ENCODE data around the gene TMEM132C. TPM values are rescaled to one million over a fixed set of nuclear protein-coding genes. Genes with fewer than 3 reads are reported as not detected.

The TMEM132C gene
- total and polyA plus RNA-seq, 4 donors = 0.05 to 0.08 (median 0.05) TPM; not detected in 1

GRCh38 chr12:128361400-128361995 is 94.5 kb downstream of the TMEM132C start:
- 51% methylated on average over 7 of the region's 7 CpGs for WGBS
- H3K9me3 ChIP-seq (ENCODE audit: control insufficient read depth in 4 of 4, low read length in 3 of 4) = no peaks in the 10 kb centered on the region
- H3K4me3 ChIP-seq (ENCODE audit: low read depth in 1 of 3, low read length in 3 of 3) = no peak overlapping the region
- H3K4me1 ChIP-seq (ENCODE audit: control insufficient read depth in 4 of 4, insufficient read depth in 4 of 4, low read length in 3 of 4) = peaks cover 0 to 7% (median 6%) of the 10 kb centered on the region in 4 donors
- no peaks in the 10 kb centered on the region for H3K36me3 ChIP-seq (ENCODE audit: control insufficient read depth in 4 of 4, insufficient read depth in 3 of 4, low read depth in 1 of 4, low read length in 3 of 4)
- no peak for TF ChIP-seq YY1 (IDR thresholded peaks at IDR 0.05)
- TF ChIP-seq TAF1 (conservative IDR thresholded peaks at IDR 0.05) = no peak
- TF ChIP-seq GABPA (IDR thresholded peaks at IDR 0.05 in 1 of 2, conservative IDR thresholded peaks at IDR 0.05 in 1 of 2) = no peak
- no peak for TF ChIP-seq MAX (IDR thresholded peaks at IDR 0.05)
- no peak overlapping the region for H3K27ac ChIP-seq (ENCODE audit: low read depth in 1 of 2, low read length in 2 of 2)
- no peak for DNase-seq (ENCODE audit: low spot score)
- H3K9ac ChIP-seq (ENCODE audit: low read depth in 1 of 2, low read length in 2 of 2) = no peak overlapping the region
- H3K27me3 ChIP-seq (ENCODE audit: control insufficient read depth in 4 of 4, insufficient read depth in 4 of 4, low read length in 3 of 4) = peaks cover 0 to 11% (median 4%) of the 10 kb centered on the region in 4 donors

GRCh38 chr12:128365032-128365431 is 98.1 kb downstream of the TMEM132C start:
- no peak for DNase-seq (ENCODE audit: low spot score)
- Histone ChIP-seq H3K9me3 (ENCODE audit: control insufficient read depth in 4 of 4, low read length in 3 of 4) (no peaks in the 10 kb centered on the region), H3K4me3 (ENCODE audit: low read depth in 1 of 3, low read length in 3 of 3) (no peak overlapping the region), H3K4me1 (ENCODE audit: control insufficient read depth in 4 of 4, insufficient read depth in 4 of 4, low read length in 3 of 4) (peaks cover 0 to 7% (median 6%) of the 10 kb centered on the region in 4 donors), H3K36me3 (ENCODE audit: control insufficient read depth in 4 of 4, insufficient read depth in 3 of 4, low read depth in 1 of 4, low read length in 3 of 4) (no peaks in the 10 kb centered on the region), H3K27me3 (ENCODE audit: control insufficient read depth in 4 of 4, insufficient read depth in 4 of 4, low read length in 3 of 4) (peaks cover 0 to 12% (median 4%) of the 10 kb centered on the region in 4 donors), H3K9ac (ENCODE audit: low read depth in 1 of 2, low read length in 2 of 2) (no peak overlapping the region), H3K27ac (ENCODE audit: low read depth in 1 of 2, low read length in 2 of 2) (no peak overlapping the region)
- WGBS = 32% methylated on average over 6 of the region's 6 CpGs
- TF ChIP-seq GABPA (IDR thresholded peaks at IDR 0.05 in 1 of 2, conservative IDR thresholded peaks at IDR 0.05 in 1 of 2) (no peak), EGR1 (IDR thresholded peaks at IDR 0.05; ENCODE audit: low read depth in 2 of 2) (no peak), TAF1 (conservative IDR thresholded peaks at IDR 0.05) (no peak), NR2F2 (IDR thresholded peaks at IDR 0.05) (no peak), HNF4G (IDR thresholded peaks at IDR 0.05) (no peak), FOXA2 (IDR thresholded peaks at IDR 0.05) (no peak), MAX (IDR thresholded peaks at IDR 0.05) (no peak), SP1 (IDR thresholded peaks at IDR 0.05) (no peak), RAD21 (IDR thresholded peaks at IDR 0.05) (no peak)
- TF ChIP-seq, protein P1, sequence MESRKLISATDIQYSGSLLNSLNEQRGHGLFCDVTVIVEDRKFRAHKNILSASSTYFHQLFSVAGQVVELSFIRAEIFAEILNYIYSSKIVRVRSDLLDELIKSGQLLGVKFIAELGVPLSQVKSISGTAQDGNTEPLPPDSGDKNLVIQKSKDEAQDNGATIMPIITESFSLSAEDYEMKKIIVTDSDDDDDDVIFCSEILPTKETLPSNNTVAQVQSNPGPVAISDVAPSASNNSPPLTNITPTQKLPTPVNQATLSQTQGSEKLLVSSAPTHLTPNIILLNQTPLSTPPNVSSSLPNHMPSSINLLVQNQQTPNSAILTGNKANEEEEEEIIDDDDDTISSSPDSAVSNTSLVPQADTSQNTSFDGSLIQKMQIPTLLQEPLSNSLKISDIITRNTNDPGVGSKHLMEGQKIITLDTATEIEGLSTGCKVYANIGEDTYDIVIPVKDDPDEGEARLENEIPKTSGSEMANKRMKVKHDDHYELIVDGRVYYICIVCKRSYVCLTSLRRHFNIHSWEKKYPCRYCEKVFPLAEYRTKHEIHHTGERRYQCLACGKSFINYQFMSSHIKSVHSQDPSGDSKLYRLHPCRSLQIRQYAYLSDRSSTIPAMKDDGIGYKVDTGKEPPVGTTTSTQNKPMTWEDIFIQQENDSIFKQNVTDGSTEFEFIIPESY (IDR thresholded peaks at IDR 0.05) = no peak
- TF ChIP-seq, protein P2, sequence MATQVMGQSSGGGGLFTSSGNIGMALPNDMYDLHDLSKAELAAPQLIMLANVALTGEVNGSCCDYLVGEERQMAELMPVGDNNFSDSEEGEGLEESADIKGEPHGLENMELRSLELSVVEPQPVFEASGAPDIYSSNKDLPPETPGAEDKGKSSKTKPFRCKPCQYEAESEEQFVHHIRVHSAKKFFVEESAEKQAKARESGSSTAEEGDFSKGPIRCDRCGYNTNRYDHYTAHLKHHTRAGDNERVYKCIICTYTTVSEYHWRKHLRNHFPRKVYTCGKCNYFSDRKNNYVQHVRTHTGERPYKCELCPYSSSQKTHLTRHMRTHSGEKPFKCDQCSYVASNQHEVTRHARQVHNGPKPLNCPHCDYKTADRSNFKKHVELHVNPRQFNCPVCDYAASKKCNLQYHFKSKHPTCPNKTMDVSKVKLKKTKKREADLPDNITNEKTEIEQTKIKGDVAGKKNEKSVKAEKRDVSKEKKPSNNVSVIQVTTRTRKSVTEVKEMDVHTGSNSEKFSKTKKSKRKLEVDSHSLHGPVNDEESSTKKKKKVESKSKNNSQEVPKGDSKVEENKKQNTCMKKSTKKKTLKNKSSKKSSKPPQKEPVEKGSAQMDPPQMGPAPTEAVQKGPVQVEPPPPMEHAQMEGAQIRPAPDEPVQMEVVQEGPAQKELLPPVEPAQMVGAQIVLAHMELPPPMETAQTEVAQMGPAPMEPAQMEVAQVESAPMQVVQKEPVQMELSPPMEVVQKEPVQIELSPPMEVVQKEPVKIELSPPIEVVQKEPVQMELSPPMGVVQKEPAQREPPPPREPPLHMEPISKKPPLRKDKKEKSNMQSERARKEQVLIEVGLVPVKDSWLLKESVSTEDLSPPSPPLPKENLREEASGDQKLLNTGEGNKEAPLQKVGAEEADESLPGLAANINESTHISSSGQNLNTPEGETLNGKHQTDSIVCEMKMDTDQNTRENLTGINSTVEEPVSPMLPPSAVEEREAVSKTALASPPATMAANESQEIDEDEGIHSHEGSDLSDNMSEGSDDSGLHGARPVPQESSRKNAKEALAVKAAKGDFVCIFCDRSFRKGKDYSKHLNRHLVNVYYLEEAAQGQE (IDR thresholded peaks at IDR 0.05) = no peak
- TF ChIP-seq, protein P3, sequence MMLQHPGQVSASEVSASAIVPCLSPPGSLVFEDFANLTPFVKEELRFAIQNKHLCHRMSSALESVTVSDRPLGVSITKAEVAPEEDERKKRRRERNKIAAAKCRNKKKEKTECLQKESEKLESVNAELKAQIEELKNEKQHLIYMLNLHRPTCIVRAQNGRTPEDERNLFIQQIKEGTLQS (IDR thresholded peaks at IDR 0.05) = no peak

Measured in liver (tissue), 9 donors.